ENCODE data around the gene CYTH1. TPM values are rescaled to one million over a fixed set of nuclear protein-coding genes. Genes with fewer than 3 reads are reported as not detected.

The CYTH1 gene
- total RNA-seq, 8 experiments from 2014 or later: 13.9 to 46.4 (median 30.0) TPM

DNA sequence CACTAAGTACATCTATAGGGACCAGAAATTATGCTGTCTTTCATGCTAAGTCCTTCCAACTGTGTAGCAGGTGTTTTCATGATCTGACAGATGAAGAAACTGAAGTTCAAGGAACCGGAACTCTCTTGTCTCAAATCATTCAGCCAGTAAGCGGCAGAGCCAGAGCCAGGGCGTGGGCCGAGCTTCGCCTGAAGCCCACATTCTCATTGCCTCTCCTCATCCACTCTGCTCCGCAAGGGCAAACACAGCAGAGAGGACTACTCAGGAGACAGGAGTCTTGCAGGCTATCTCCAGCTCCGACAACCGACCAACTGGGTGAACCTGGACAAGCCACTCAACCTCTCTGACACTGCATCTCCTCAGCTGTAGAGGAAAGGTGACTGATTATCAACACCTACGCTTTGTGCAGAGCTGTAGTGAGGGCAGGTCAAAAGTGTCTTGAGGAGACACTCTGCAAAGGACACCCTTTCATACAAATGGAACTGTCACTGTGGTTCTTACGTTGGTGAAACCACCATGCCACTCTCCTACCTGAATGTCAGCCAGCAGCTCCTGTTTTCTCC lies 72.9 kb downstream of the CYTH1 start:
- Histone ChIP-seq H3K4me1 (replicated peaks in 1 of 2) (peaks cover 0 to 3% of the 10 kb centered on the region in 2 donors), H3K27ac (no peak overlapping the region), H3K4me3 (no peak overlapping the region)
- in situ Hi-C loops (cut with MboI; ENCODE audit: low pct_unique_long_range_greater_than_20kb in 2 of 9, low sequenced_read_pairs in 9 of 9, unreplicated experiment in 9 of 9): loop anchor here in 4 of 9 experiments (10.0 to 25.0 kb wide), 3 partner anchors 197 to 222 kb away; no protein-coding TSS in a partner anchor
- no peak for ATAC-seq (replicated peaks in 6 of 8)
- 80 to 100% (median 97%) methylated on average over 1 to 6 of the region's 10 CpGs; no CpG with 5 or more reads in 2 of the 10 experiments for WGBS, 10 experiments

DNA sequence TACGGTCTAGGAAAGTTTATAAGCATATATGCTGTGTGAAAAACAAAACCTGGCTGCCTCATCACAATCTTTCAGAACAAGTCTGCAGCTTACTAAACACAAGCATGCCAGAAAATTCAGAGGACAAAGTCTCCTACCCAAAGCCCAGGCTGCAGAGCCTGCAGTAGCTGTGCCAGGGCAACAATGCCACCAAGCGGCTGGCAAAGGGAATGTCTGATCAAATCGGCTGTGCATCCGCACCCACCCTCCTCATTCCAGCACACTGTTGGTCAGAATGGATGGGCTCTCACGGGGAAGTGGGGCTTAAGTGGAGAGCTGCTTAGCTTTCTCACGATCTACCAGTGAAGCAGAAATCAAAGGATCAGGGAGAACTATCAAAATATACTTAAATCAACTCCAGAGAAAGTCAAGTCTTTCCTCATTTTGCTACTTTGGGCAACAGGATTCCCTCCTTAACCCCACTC lies 73.5 kb downstream of the CYTH1 start:
- peak; percentile 67 to 100 (median 89) for ATAC-seq (replicated peaks in 6 of 8)

DNA sequence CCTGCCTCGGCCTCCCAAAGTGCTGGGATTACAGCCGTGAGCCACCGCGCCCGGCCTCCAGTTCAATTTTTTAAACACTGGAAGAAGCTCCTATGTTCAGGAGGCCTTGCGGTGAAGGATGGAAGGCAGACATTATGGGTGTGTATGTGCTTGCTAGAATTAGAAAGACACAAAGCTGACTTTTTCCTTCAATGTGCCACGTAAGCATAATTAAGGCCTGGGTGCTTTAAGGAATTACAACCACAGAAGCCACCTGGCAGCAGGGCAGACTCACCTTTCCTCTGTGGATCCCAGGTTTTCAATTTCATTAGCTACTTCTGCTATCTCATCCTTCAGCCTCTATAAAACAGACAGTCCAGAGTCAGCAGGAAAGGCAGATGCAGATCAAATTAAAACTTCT lies 74.2 kb downstream of the CYTH1 start:
- Histone ChIP-seq H3K4me1 (replicated peaks in 1 of 2) (peaks cover 0 to 3% of the 10 kb centered on the region in 2 donors), H3K4me3 (no peak overlapping the region), H3K27ac (no peak overlapping the region)
- no peak for ATAC-seq (replicated peaks in 6 of 8)
- WGBS, 10 experiments: 97 to 100% (median 100%) methylated on average over 1 to 6 of the region's 7 CpGs; no CpG with 5 or more reads in 3 of the 10 experiments
- in situ Hi-C loops (cut with MboI; ENCODE audit: low pct_unique_long_range_greater_than_20kb in 2 of 9, low sequenced_read_pairs in 9 of 9, unreplicated experiment in 9 of 9): loop anchor here in 4 of 9 experiments (10.0 to 25.0 kb wide), 3 partner anchors 196 to 221 kb away; no protein-coding TSS in a partner anchor

More for the DNA sequence above, 73.5 kb downstream of the CYTH1 start:
- Histone ChIP-seq H3K4me3 (no peak overlapping the region), H3K4me1 (replicated peaks in 1 of 2) (peaks cover 0 to 3% of the 10 kb centered on the region in 2 donors), H3K27ac (no peak overlapping the region)
- 0 to 85% (median 29%) methylated on average over 1 to 6 of the region's 6 CpGs; no CpG with 5 or more reads in 1 of the 10 experiments for WGBS, 10 experiments
- in situ Hi-C loops (cut with MboI; ENCODE audit: low pct_unique_long_range_greater_than_20kb in 2 of 9, low sequenced_read_pairs in 9 of 9, unreplicated experiment in 9 of 9): loop anchor here in 4 of 9 experiments (10.0 to 25.0 kb wide), 3 partner anchors 196 to 221 kb away; no protein-coding TSS in a partner anchor

DNA sequence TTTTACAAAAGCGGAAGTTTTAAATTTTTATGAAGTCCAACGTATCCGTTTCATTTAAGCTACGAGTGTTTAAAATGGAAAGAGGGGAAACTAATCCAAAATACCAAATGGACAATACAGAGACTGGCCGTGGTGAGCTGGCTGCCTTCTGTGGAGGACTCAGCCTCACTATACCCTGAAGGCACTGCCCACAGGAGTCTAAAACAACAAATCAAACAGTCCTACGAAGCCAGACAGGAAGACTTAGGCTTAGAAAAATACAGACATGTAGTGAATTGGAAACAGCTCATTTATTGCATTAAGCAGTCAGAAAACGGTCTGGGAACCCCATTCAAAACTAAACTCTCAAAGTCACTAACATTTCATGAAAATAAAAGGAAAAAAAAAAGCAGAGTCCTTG lies 75.1 kb downstream of the CYTH1 start:
- WGBS, 10 experiments: 77 to 95% (median 88%) methylated on average over 5 to 7 of the region's 7 CpGs
- Histone ChIP-seq H3K27ac (no peak overlapping the region), H3K4me3 (no peak overlapping the region), H3K4me1 (replicated peaks in 1 of 2) (peaks cover 0 to 3% of the 10 kb centered on the region in 2 donors)
- in situ Hi-C loops (cut with MboI; ENCODE audit: low pct_unique_long_range_greater_than_20kb in 2 of 9, low sequenced_read_pairs in 9 of 9, unreplicated experiment in 9 of 9): loop anchor here in 4 of 9 experiments (10.0 to 25.0 kb wide), 3 partner anchors 195 to 220 kb away; no protein-coding TSS in a partner anchor
- ATAC-seq (replicated peaks in 6 of 8): no peak

DNA sequence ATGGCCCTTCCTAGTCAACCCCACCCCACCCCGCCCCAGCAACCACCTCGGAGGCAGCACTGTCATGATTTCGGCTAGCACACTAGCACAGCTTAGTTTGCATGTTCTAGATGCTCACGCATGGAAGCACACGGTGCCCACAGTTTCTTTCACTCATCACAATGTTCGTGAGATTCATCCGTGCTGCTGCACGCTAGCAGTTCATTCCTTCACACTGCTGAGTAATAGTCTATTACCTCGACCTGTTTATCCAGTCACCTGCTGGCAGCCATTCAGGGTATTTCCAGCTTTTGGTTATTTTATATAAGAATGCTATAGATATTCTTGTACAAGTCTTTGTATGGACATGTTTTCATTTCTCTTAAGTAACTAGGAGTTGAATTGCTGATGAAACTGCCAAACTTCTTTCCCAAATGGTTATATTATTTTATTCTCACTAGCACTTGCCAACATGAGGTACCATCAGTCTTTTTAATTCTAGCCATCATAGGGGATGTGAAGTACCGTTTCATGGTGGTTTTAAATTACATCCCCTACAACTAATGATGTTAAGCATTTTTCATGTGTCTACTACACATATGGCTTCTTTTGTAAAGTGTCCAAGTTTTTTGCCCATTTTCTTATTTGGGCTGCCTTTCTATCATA lies 75.7 kb downstream of the CYTH1 start:
- no peak overlapping the region for H3K27ac ChIP-seq
- peaks cover 0 to 3% of the 10 kb centered on the region in 2 donors for H3K4me1 ChIP-seq (replicated peaks in 1 of 2)
- no peak for ATAC-seq (replicated peaks in 6 of 8)
- in situ Hi-C loops (cut with MboI; ENCODE audit: low pct_unique_long_range_greater_than_20kb in 2 of 9, low sequenced_read_pairs in 9 of 9, unreplicated experiment in 9 of 9): loop anchor here in 4 of 9 experiments (10.0 to 25.0 kb wide), 3 partner anchors 194 to 219 kb away; no protein-coding TSS in a partner anchor
- H3K4me3 ChIP-seq: no peak overlapping the region
- 21 to 90% (median 72%) methylated on average over 1 to 6 of the region's 10 CpGs for WGBS, 10 experiments

DNA sequence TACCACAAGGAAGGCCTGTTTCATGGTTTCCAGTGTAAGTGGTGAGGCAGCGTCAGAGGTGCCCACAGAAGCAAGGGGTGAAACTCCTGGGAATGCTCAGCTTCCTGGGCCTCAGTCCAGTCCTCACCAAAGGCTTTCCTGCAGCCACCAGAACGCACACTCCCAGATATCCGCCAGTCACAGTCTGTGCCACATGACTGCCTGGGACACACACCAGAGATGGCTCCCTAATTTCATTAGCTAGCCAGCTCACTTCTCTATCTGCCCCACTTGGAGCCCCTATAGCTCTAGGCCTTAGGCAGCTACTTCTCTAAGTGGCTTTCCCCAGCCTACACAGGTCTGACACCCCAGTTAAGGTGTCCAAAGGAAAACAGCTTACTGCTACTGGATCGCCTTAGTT lies 77.0 kb downstream of the CYTH1 start:
- Histone ChIP-seq H3K27ac (no peak overlapping the region), H3K4me3 (no peak overlapping the region), H3K4me1 (replicated peaks in 1 of 2) (peaks cover 0 to 3% of the 10 kb centered on the region in 2 donors)
- in situ Hi-C loops (cut with MboI; ENCODE audit: low pct_unique_long_range_greater_than_20kb in 2 of 9, low sequenced_read_pairs in 9 of 9, unreplicated experiment in 9 of 9): loop anchor here in 4 of 9 experiments (10.0 to 25.0 kb wide), 3 partner anchors 193 to 218 kb away; no protein-coding TSS in a partner anchor
- WGBS, 10 experiments: 92 to 100% (median 100%) methylated on average over 1 to 3 of the region's 4 CpGs; no CpG with 5 or more reads in 2 of the 10 experiments
- no peak for ATAC-seq (replicated peaks in 6 of 8)

DNA sequence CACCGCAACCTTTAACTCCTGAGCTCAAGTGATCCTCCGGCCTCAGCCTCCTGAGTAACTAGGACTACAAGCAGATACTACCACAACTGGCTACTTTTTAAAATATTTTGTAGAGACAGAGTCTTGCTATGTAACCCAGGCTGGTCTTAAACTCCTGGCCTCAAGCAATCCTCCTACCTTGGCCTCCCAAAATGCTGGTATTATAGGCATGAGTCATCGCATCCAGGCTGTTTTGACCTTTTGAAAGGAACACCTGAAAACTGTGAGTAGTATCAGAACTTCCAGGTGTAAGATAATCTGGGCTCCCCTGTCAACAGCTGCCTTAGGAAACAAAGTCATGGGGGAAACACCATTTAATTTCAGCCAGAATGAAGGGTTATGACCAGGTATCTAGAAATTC lies 77.5 kb downstream of the CYTH1 start:
- no peak for ATAC-seq (replicated peaks in 6 of 8)
- in situ Hi-C loops (cut with MboI; ENCODE audit: low pct_unique_long_range_greater_than_20kb in 2 of 9, low sequenced_read_pairs in 9 of 9, unreplicated experiment in 9 of 9): loop anchor here in 4 of 9 experiments (10.0 to 25.0 kb wide), 3 partner anchors 192 to 217 kb away; no protein-coding TSS in a partner anchor
- WGBS, 10 experiments: 90 to 100% (median 100%) methylated on average over 1 to 3 of the region's 3 CpGs; no CpG with 5 or more reads in 3 of the 10 experiments
- no peak overlapping the region for H3K27ac ChIP-seq
- no peaks in the 10 kb centered on the region for H3K4me1 ChIP-seq (replicated peaks in 1 of 2)
- H3K4me3 ChIP-seq: no peak overlapping the region

DNA sequence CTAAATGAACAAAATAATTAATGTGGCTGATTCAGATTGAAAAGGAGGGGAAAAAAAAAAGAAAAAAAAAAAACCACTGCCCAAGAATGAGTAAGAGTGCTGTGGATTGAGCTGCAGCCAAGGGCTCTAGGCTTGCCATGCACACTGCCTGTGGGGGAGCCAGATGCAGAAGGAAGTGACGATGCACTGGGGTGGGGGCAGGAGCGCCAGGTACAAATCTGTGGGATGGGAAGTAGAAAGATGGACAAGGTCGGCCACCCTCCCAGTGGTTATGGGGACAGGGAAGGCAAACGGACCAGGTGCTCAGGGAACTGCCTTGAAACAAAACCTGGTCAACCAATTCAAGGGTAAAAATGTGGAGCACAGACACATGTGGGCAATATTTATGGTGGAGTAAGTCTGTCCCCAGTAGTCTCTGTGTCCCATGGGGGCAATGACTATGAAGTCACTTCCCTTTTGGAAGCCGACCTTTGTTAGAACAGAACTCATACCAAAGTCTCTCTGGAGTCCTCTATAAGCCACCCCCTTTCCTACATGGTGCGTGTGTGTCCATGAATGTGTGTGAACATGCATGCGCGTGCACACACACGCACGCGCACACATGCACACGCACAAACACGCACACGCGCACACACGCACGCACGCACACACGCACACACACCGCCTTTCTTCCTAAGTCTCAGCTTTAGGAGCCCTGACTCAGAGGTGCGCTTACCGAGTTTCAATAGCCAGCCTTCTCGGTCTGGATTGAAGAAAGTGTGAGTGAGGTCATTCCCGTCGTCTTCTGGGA lies 84.3 kb downstream of the CYTH1 start:
- Histone ChIP-seq H3K4me3 (no peak overlapping the region), H3K4me1 (replicated peaks in 1 of 2) (no peaks in the 10 kb centered on the region), H3K27ac (no peak overlapping the region)
- ATAC-seq (replicated peaks in 6 of 8): no peak
- WGBS, 10 experiments: 84 to 100% (median 91%) methylated on average over 2 to 21 of the region's 25 CpGs
- in situ Hi-C loops (cut with MboI; ENCODE audit: low pct_unique_long_range_greater_than_20kb in 2 of 9, low sequenced_read_pairs in 9 of 9, unreplicated experiment in 9 of 9): no loop called here

DNA sequence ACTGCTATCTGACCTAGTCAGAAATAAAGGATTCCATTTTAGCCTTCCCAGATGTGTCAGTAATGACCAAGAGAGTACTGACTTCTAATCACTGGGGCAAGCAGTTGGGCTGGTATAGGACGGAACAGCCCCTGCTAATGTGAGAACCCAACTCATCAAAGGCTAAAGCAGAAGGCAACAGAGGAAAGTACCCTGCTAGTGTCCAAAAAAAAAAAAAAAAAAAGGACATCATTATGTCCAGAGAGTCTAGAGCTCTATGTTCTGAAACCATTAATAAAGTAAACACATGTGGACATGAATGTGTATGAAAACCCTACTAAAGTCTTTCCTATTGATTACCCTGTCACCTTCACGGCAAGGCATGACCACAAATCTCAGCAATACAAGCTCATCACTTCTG lies 85.0 kb downstream of the CYTH1 start:
- ATAC-seq (replicated peaks in 6 of 8): no peak
- no peak overlapping the region for H3K4me3 ChIP-seq
- no peak overlapping the region for H3K27ac ChIP-seq
- no peaks in the 10 kb centered on the region for H3K4me1 ChIP-seq (replicated peaks in 1 of 2)
- WGBS, 10 experiments: 60 to 100% (median 85%) methylated on average over 1 to 2 of the region's 2 CpGs; no CpG with 5 or more reads in 3 of the 10 experiments
- in situ Hi-C loops (cut with MboI; ENCODE audit: low pct_unique_long_range_greater_than_20kb in 2 of 9, low sequenced_read_pairs in 9 of 9, unreplicated experiment in 9 of 9): no loop called here

DNA sequence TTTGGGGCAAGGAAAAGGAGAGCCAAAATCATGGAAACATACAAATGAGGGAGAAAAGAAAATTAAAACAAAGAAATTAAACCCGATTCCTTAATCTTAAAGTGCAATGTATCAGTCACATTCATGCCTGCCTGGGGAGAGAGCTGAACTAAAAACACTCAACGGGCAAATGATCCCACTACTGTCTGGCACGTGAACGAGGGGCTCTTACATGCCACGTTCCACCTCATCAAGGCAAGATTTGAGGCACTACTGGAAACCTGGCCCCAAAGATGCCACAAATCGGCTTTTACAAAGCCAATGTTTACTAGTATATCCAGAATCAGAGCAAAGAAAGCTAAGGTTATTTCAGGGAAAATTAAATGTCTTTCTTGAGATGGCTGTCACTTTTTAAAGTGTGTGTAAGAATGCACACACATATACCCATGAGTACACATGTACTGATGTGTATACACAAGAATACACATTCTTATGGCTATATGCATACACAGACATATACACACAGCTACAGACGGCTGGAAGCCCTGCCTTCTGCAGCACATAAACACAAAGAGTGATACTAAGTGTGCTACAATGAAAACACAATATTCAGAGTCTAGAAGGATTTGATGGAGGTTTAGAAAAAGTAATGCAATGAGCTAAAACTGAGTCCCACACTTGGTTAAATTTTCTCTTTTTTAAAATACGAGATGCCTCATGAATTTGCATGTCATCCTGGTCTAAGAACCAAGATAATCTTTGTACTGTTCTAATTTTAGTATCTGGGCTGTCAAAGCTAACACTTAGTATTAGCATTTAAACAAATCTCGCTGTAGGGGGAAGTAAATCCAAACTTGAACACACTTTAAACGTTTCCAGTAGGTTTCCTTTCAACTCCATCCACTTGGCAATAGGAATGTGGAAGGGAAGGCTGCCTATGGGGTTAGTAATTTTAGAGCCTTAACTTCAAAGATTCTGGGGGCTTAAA lies 85.8 kb downstream of the CYTH1 start:
- in situ Hi-C loops (cut with MboI; ENCODE audit: low pct_unique_long_range_greater_than_20kb in 2 of 9, low sequenced_read_pairs in 9 of 9, unreplicated experiment in 9 of 9): no loop called here
- H3K4me3 ChIP-seq: no peak overlapping the region
- WGBS, 10 experiments: 33 to 93% (median 75%) methylated on average over 1 to 10 of the region's 10 CpGs
- no peaks in the 10 kb centered on the region for H3K4me1 ChIP-seq (replicated peaks in 1 of 2)
- H3K27ac ChIP-seq: no peak overlapping the region
- ATAC-seq (replicated peaks in 6 of 8): no peak

DNA sequence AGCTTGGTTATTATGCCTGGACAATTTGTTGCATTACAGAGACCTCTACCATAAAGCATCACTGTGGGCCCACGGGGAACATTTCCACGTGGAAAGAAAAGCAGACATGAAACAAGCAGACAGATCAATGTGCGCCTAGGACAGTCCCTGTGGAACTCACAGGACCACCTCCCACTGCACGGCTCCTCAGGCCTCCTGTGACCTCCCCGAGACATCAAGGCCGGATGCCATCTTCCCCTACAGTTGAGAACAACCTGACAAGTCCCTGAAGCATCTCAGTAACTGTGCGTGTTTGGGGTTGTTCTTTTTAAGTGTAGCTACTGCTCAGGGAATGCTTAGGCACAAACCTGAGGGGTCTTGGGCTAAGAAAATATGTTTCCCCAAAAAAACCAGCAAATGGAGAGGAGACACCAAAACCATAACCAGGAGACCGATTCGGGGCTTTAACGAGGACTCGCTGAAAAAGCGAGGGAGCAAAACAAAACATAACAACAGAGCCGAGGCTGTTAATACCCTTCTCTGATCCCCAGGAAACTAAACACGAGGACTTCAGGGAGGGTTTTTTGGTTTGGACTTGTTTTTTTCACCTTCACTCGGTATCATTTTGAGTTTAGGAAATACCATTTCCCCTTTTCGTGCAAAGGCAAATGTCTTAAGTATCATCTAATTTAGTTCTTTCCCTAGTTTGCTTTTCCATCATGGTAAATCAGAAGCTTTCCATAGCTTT lies 87.1 kb downstream of the CYTH1 start:
- Histone ChIP-seq H3K27ac (no peak overlapping the region), H3K4me3 (no peak overlapping the region), H3K4me1 (replicated peaks in 1 of 2) (no peaks in the 10 kb centered on the region)
- 74 to 98% (median 91%) methylated on average over 2 to 14 of the region's 16 CpGs for WGBS, 10 experiments
- ATAC-seq (replicated peaks in 6 of 8): no peak
- in situ Hi-C loops (cut with MboI; ENCODE audit: low pct_unique_long_range_greater_than_20kb in 2 of 9, low sequenced_read_pairs in 9 of 9, unreplicated experiment in 9 of 9): no loop called here

Measured in motor neuron (in vitro differentiated cells).